ENCODE results near the gene CATSPER3.

Gene CATSPER3

DNA sequence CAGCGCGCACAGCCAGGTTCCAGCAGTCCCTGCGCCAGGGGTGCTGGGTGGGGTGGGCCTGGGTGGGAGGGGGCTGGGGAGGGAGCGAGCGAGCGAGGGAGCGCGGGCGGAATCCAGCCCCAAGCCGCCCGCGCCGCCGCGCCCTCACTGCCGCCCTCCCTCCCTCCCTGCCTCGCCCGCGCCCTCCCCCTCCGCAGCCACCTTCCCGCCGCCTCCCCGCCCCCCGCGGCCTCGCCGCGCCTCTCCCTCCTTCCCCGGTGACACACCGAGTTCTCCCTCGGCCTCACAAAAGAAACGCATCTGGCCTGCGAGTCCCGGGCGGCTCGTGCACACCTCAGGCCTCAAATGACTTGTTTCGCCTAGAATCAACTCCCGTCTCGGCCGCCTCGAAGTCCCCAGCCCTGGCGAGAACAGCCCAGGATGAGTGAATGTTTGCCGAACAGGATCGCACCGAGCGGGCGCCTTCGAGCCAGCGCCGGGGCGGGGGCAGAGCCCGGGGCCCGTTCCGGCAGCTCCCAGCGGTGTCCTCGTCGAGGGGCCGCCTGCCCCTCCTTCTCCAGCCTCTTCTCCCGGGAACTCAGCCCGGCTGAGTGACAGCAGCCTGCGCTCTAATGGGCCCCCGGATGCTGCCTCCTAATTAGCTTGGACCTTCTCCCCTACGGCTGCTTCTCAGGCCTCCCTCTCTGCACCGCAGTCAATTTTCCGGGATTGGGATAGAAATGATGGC is 66.7 kb downstream of the CATSPER3 start:
- peak overlapping the region; percentile 42 for H3K27ac ChIP-seq (ENCODE audit: low read depth, low read length)
- no peaks in the 10 kb centered on the region for H3K36me3 ChIP-seq (ENCODE audit: control insufficient read depth in 1 of 2, insufficient read depth in 2 of 2, low read length in 2 of 2)
- peak overlapping the region; percentile 41 to 88 for H3K4me3 ChIP-seq (ENCODE audit: low read depth in 1 of 2, low read length in 2 of 2)
- H3K9me3 ChIP-seq (ENCODE audit: control insufficient read depth in 1 of 2, low read length in 2 of 2): no peaks in the 10 kb centered on the region
- H3K9ac ChIP-seq (ENCODE audit: low read depth in 1 of 2, low read length in 2 of 2): peak overlapping the region; percentile 25 to 49
- H3K27me3 ChIP-seq (ENCODE audit: control insufficient read depth in 1 of 2, insufficient read depth in 2 of 2, low read length in 2 of 2): peaks cover 16 to 43% of the 10 kb centered on the region in 2 donors
- peaks cover 11 to 27% of the 10 kb centered on the region in 2 donors for H3K4me1 ChIP-seq (ENCODE audit: control insufficient read depth in 1 of 2, insufficient read depth in 2 of 2, low read length in 2 of 2)

DNA sequence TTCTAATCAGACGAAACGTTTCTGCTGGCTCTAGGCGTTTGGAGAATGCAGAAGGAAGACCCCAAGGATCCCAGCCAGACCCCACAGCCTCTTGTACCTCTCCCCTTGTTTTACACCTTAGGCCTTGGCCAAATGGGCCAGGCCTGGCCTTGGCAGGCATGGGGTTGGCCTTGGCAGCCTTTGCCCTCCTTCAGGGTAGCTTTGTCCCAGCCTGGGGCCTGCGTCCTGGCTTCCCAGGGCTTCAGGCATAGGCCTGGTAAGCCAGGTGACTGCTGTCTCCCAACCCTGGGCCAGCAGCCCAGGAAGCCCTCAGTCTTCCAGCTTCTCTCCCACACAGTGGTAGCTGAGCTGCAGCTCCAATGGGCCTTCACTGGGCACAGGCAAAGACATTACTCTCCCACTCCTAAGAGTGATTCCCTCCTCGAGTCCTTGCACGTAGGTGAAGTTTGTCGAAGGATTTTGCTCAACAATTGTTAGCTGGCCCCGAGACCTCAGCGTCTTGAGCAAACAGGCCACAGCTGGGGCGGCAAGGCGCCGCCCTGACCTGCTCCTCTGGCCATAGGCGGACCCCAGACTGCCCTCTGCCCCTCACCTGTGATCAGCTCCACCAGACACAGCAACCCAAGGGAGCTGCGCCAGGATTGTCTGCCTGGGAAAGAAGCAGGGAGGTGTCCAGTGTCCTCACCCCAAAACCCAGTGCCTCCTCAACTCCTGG is 67.4 kb downstream of the CATSPER3 start:
- no peaks in the 10 kb centered on the region for H3K36me3 ChIP-seq (ENCODE audit: control insufficient read depth in 1 of 2, insufficient read depth in 2 of 2, low read length in 2 of 2)
- H3K27me3 ChIP-seq (ENCODE audit: control insufficient read depth in 1 of 2, insufficient read depth in 2 of 2, low read length in 2 of 2): peaks cover 16 to 47% of the 10 kb centered on the region in 2 donors
- no peak overlapping the region for H3K27ac ChIP-seq (ENCODE audit: low read depth, low read length)
- peaks cover 11 to 26% of the 10 kb centered on the region in 2 donors for H3K4me1 ChIP-seq (ENCODE audit: control insufficient read depth in 1 of 2, insufficient read depth in 2 of 2, low read length in 2 of 2)
- H3K9me3 ChIP-seq (ENCODE audit: control insufficient read depth in 1 of 2, low read length in 2 of 2): no peaks in the 10 kb centered on the region
- peak overlapping the region; percentile 25 to 49 for H3K9ac ChIP-seq (ENCODE audit: low read depth in 1 of 2, low read length in 2 of 2)
- H3K4me3 ChIP-seq (ENCODE audit: low read depth in 1 of 2, low read length in 2 of 2): peak overlapping the region; percentile 41 to 54

DNA sequence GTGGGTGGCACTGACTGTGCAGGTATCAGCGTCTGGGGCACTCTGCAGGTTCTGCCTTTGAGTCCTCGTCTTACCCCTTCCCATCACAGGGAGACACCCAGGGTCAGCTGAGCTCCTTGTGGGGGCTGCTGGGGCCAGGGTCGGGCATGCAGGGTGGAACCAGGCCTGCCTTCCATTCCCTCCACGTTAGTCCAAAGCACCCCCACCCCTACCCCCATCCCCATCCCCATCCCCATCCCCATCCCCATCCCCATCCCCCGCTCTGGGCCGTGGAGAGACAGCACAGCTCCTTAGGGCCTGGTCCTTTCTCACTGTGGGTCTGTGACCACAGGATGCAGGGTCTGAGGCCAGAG is 67.9 kb downstream of the CATSPER3 start:
- peaks cover 16 to 47% of the 10 kb centered on the region in 2 donors for H3K27me3 ChIP-seq (ENCODE audit: control insufficient read depth in 1 of 2, insufficient read depth in 2 of 2, low read length in 2 of 2)
- H3K4me1 ChIP-seq (ENCODE audit: control insufficient read depth in 1 of 2, insufficient read depth in 2 of 2, low read length in 2 of 2): peaks cover 11 to 22% of the 10 kb centered on the region in 2 donors
- H3K4me3 ChIP-seq (ENCODE audit: low read depth in 1 of 2, low read length in 2 of 2): no peak overlapping the region
- no peak overlapping the region for H3K9ac ChIP-seq (ENCODE audit: low read depth in 1 of 2, low read length in 2 of 2)
- H3K27ac ChIP-seq (ENCODE audit: low read depth, low read length): no peak overlapping the region
- H3K36me3 ChIP-seq (ENCODE audit: control insufficient read depth in 1 of 2, insufficient read depth in 2 of 2, low read length in 2 of 2): no peaks in the 10 kb centered on the region
- H3K9me3 ChIP-seq (ENCODE audit: control insufficient read depth in 1 of 2, low read length in 2 of 2): no peaks in the 10 kb centered on the region

DNA sequence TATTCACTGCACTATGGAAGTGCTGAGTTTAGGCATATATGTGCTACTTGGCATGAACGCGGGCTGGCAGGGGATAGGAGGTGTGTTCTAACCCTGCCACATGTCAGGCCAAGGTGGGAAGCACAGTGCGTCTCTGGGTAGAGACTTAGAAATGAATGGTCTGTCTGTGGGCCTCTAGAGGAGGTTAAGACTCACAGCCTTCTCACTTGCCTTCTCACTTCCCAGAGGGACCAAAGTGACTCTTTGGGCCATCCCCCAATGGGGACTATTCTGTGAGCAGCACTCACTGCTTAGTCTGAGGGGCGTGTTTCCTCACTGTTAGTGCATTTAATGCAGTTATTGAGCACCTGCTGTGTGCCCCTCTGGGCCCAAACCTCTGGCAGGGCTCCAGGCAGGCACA is 68.7 kb downstream of the CATSPER3 start:
- Histone ChIP-seq H3K27me3 (ENCODE audit: control insufficient read depth in 1 of 2, insufficient read depth in 2 of 2, low read length in 2 of 2) (peaks cover 23 to 51% of the 10 kb centered on the region in 2 donors), H3K9me3 (ENCODE audit: control insufficient read depth in 1 of 2, low read length in 2 of 2) (no peaks in the 10 kb centered on the region), H3K4me3 (ENCODE audit: low read depth in 1 of 2, low read length in 2 of 2) (no peak overlapping the region), H3K4me1 (ENCODE audit: control insufficient read depth in 1 of 2, insufficient read depth in 2 of 2, low read length in 2 of 2) (peaks cover 7 to 16% of the 10 kb centered on the region in 2 donors), H3K27ac (ENCODE audit: low read depth, low read length) (no peak overlapping the region), H3K9ac (ENCODE audit: low read depth in 1 of 2, low read length in 2 of 2) (no peak overlapping the region), H3K36me3 (ENCODE audit: control insufficient read depth in 1 of 2, insufficient read depth in 2 of 2, low read length in 2 of 2) (no peaks in the 10 kb centered on the region)

DNA sequence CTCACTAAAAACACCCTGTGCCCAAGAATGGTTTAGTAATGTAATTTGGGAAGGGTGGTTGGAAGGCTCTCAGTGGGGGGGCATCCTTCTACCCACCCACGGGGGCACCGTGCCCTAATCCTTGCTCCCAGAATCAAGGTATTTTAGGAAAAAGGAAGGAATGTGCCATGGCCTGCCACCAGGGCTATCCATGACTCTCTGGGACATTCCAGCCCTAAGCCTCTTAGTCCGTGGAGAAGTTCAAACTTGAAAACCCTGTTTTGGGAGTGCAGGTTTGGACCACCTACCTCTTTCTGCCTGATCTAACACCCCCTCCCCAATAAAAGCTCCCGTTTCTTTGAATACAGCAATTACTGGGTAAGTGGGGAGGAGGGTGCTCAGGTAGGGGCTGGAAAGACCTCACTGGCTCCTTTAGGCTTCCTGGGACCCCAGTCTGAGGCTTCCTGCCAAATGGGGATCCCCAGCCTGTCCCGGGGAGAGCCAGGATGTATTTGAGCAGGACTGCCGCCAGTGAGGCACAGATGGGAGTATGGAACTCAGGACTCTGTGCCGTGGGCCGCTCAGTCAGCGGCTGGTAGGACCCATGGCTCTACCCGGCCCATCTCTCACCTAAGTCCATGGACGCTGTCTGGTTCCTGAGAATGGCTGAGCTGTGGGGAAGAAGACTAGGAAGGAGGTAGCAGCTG is 70.0 kb downstream of the CATSPER3 start:
- no peaks in the 10 kb centered on the region for H3K9me3 ChIP-seq (ENCODE audit: control insufficient read depth in 1 of 2, low read length in 2 of 2)
- H3K36me3 ChIP-seq (ENCODE audit: control insufficient read depth in 1 of 2, insufficient read depth in 2 of 2, low read length in 2 of 2): no peaks in the 10 kb centered on the region
- peak overlapping the region in 1 of 2 donors; percentile 20 for H3K4me3 ChIP-seq (ENCODE audit: low read depth in 1 of 2, low read length in 2 of 2)
- no peak overlapping the region for H3K27ac ChIP-seq (ENCODE audit: low read depth, low read length)
- H3K27me3 ChIP-seq (ENCODE audit: control insufficient read depth in 1 of 2, insufficient read depth in 2 of 2, low read length in 2 of 2): peaks cover 25 to 52% of the 10 kb centered on the region in 2 donors
- peaks cover 7 to 16% of the 10 kb centered on the region in 2 donors for H3K4me1 ChIP-seq (ENCODE audit: control insufficient read depth in 1 of 2, insufficient read depth in 2 of 2, low read length in 2 of 2)
- H3K9ac ChIP-seq (ENCODE audit: low read depth in 1 of 2, low read length in 2 of 2): peak overlapping the region; percentile 25 to 29

DNA sequence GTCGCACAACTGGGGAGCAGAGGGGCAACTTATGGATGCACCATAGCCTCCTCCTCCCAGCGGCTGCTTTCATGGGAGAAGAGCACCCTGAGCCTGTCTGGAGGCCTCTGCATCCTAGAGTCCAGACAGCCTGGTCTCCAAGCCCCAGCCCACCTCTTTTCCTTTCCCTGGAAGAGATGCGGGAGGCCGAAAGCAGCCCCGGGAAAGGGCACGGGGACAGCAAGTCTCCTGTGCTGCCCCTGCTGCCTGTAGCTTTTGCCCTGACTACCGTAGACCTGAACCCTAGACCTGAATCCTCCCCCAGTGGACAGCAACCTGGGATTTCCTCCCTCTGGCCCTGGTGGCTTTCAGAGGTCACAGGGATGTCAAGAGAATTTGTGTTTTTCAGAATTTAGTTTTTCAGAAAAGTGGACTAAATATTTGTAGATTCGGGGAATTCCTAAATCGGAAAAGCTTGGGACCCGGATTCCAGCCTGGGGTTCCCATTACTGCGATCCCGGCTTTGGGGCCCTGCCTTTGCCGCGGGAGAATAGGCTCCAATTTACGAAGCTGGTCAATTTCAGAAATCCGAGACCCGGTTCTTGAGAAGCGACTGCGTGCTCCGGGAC is 70.6 kb downstream of the CATSPER3 start:
- H3K27me3 ChIP-seq (ENCODE audit: control insufficient read depth in 1 of 2, insufficient read depth in 2 of 2, low read length in 2 of 2): peaks cover 25 to 55% of the 10 kb centered on the region in 2 donors
- H3K9ac ChIP-seq (ENCODE audit: low read depth in 1 of 2, low read length in 2 of 2): peak overlapping the region in 1 of 2 donors; percentile 29

DNA sequence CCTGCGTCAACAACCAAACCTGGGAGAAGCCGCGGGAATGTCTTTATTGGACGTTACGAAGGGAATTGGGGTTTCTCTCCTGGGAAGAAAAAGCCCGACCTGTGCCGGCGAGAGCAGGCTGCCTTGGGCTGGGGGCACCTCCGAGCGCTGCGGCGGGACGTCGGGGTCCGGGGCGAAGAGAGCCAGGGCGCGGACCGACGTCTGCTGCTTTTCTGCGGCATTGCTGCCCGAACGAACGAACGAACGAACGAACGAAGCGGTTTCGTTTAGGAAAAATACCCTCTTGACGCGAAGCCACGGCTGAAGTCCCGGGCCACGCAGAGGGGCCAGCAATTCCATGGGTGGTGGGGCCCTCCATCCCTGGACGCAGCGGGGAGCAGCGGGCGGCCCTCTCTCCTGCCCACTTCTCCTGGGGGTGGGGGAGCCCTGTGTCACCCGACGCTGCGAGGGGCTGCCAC is 71.1 kb downstream of the CATSPER3 start:
- Histone ChIP-seq H3K27me3 (ENCODE audit: control insufficient read depth in 1 of 2, insufficient read depth in 2 of 2, low read length in 2 of 2) (peaks cover 25 to 55% of the 10 kb centered on the region in 2 donors), H3K27ac (ENCODE audit: low read depth, low read length) (no peak overlapping the region), H3K4me3 (ENCODE audit: low read depth in 1 of 2, low read length in 2 of 2) (peak overlapping the region; percentile 51 to 63), H3K9ac (ENCODE audit: low read depth in 1 of 2, low read length in 2 of 2) (peak overlapping the region; percentile 29 to 51), H3K36me3 (ENCODE audit: control insufficient read depth in 1 of 2, insufficient read depth in 2 of 2, low read length in 2 of 2) (no peaks in the 10 kb centered on the region), H3K9me3 (ENCODE audit: control insufficient read depth in 1 of 2, low read length in 2 of 2) (no peaks in the 10 kb centered on the region), H3K4me1 (ENCODE audit: control insufficient read depth in 1 of 2, insufficient read depth in 2 of 2, low read length in 2 of 2) (peaks cover 7 to 16% of the 10 kb centered on the region in 2 donors)

More for the DNA sequence above, 70.6 kb downstream of the CATSPER3 start:
- Histone ChIP-seq H3K4me1 (ENCODE audit: control insufficient read depth in 1 of 2, insufficient read depth in 2 of 2, low read length in 2 of 2) (peaks cover 7 to 16% of the 10 kb centered on the region in 2 donors), H3K36me3 (ENCODE audit: control insufficient read depth in 1 of 2, insufficient read depth in 2 of 2, low read length in 2 of 2) (no peaks in the 10 kb centered on the region), H3K4me3 (ENCODE audit: low read depth in 1 of 2, low read length in 2 of 2) (peak overlapping the region; percentile 20 to 63), H3K9me3 (ENCODE audit: control insufficient read depth in 1 of 2, low read length in 2 of 2) (no peaks in the 10 kb centered on the region), H3K27ac (ENCODE audit: low read depth, low read length) (no peak overlapping the region)

DNA sequence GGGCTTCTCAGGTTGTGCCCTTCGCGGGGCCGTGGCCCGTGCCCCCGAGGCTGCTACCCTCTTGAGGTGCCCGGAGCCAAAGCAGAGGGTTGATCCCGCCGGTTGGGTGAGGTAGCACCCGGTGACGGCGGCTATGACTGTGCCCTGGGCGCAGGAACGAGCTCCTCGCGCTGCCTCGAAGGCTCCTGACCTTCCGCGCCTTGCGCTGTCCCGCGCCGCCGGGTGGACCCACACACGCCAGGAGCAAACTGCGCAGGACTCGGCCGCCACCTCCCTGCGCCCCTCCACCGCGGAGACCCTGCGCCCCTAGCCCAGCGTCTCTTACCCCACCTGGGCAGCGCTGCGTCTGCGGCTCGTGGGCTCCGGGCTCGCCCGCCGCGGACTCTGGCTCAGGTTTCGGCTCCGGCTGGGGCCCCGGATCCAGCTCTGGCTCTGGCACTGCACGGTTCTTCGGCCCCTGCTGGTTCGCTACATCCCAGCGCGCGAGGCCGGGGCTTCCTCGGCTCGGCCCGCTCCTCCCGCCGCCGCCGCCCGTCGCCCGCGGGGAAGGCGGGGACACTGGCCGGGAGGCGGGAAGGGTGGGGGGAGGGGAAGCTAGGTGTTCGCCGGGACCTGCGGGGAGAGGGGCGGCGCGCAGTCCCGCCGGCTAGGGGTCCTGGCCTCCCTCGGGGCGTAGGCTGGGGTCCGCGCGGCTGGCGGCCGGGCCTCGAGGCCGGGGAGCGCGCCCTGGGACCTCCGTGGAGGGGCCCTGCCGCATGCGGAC is 71.7 kb downstream of the CATSPER3 start:
- Histone ChIP-seq H3K9me3 (ENCODE audit: control insufficient read depth in 1 of 2, low read length in 2 of 2) (no peaks in the 10 kb centered on the region), H3K4me3 (ENCODE audit: low read depth in 1 of 2, low read length in 2 of 2) (peak overlapping the region; percentile 51 to 63), H3K4me1 (ENCODE audit: control insufficient read depth in 1 of 2, insufficient read depth in 2 of 2, low read length in 2 of 2) (peaks cover 7 to 16% of the 10 kb centered on the region in 2 donors), H3K9ac (ENCODE audit: low read depth in 1 of 2, low read length in 2 of 2) (peak overlapping the region; percentile 28 to 51), H3K27ac (ENCODE audit: low read depth, low read length) (no peak overlapping the region), H3K27me3 (ENCODE audit: control insufficient read depth in 1 of 2, insufficient read depth in 2 of 2, low read length in 2 of 2) (peaks cover 25 to 55% of the 10 kb centered on the region in 2 donors), H3K36me3 (ENCODE audit: control insufficient read depth in 1 of 2, insufficient read depth in 2 of 2, low read length in 2 of 2) (no peaks in the 10 kb centered on the region)

DNA sequence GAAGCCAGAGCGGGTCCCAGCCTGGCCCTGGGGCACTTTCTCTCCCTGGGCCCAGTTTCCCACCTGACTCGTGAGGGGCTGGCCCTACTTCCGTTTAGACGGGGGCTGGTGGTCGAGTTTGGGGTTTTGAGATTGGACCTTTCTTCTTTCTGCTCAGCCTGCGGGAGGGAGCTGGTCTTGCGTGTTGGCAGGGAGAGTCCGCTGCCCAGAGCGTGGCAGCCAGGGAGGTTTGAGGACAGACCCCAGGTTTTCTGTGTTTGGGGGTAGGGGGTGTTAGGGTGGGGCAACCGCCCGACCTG is 72.3 kb downstream of the CATSPER3 start:
- H3K27ac ChIP-seq (ENCODE audit: low read depth, low read length): no peak overlapping the region
- H3K4me3 ChIP-seq (ENCODE audit: low read depth in 1 of 2, low read length in 2 of 2): no peak overlapping the region
- H3K9ac ChIP-seq (ENCODE audit: low read depth in 1 of 2, low read length in 2 of 2): no peak overlapping the region
- H3K36me3 ChIP-seq (ENCODE audit: control insufficient read depth in 1 of 2, insufficient read depth in 2 of 2, low read length in 2 of 2): no peaks in the 10 kb centered on the region
- H3K9me3 ChIP-seq (ENCODE audit: control insufficient read depth in 1 of 2, low read length in 2 of 2): no peaks in the 10 kb centered on the region
- peaks cover 2 to 11% of the 10 kb centered on the region in 2 donors for H3K4me1 ChIP-seq (ENCODE audit: control insufficient read depth in 1 of 2, insufficient read depth in 2 of 2, low read length in 2 of 2)
- H3K27me3 ChIP-seq (ENCODE audit: control insufficient read depth in 1 of 2, insufficient read depth in 2 of 2, low read length in 2 of 2): peaks cover 25 to 51% of the 10 kb centered on the region in 2 donors

All from duodenal mucosa (tissue), 2 donors.